Fibroblast of lung (primary cell): ENCODE results near the gene AMZ2.

Experiments used
- CTCF ChIP-seq, 2 donors: IDR thresholded peaks in 1 of 2; conservative IDR thresholded peaks in 1 of 2; 1 replicate in 1 of 2; 2 replicates in 1 of 2; pipeline ENCODE4 v1.5.1; 2011 to 2012; ENCODE audit warnings: low read length in 2 of 2, control low read depth in 1 of 2, inconsistent platforms in 1 of 2, low read depth in 1 of 2, mild to moderate bottlenecking in 1 of 2
- EZH2 ChIP-seq: IDR thresholded peaks from 2 replicates; pipeline ENCODE4 v1.5.1; 2012; ENCODE audit warnings: low read length, control low read depth, mild to moderate bottlenecking; ENCODE audit errors: missing control alignments

GRCh38 chr17:68290955-68291835, 43.4 kb downstream of the AMZ2 start, which contains the start of the genes ARSG and SLC16A6:
- TF ChIP-seq CTCF (conservative IDR thresholded peaks at IDR 0.05 in 1 of 2, IDR thresholded peaks at IDR 0.05 in 1 of 2; ENCODE audit: low read depth in 1 of 2, low read length in 2 of 2) (no peak), EZH2 (no peak)
